Loucy (cell line): ENCODE data around the gene TRIB2.

Source experiments
- EZH2phosphoT487 ChIP-seq: fragments of 200-600 bp; IDR thresholded peaks from 2 replicates; pipeline ENCODE4 v1.6.1; 2018; ENCODE audit warnings: antibody characterized with exemption, mild to moderate bottlenecking, moderate library complexity, borderline replicate concordance
- TF ChIP-seq, protein P1 (sequence below): fragments of 200-600 bp; sonication (generic); conservative IDR thresholded peaks from 2 replicates; pipeline ENCODE4 v1.5.1; 2014; ENCODE audit warnings: mild to moderate bottlenecking, antibody characterized with exemption, low read length

DNA sequence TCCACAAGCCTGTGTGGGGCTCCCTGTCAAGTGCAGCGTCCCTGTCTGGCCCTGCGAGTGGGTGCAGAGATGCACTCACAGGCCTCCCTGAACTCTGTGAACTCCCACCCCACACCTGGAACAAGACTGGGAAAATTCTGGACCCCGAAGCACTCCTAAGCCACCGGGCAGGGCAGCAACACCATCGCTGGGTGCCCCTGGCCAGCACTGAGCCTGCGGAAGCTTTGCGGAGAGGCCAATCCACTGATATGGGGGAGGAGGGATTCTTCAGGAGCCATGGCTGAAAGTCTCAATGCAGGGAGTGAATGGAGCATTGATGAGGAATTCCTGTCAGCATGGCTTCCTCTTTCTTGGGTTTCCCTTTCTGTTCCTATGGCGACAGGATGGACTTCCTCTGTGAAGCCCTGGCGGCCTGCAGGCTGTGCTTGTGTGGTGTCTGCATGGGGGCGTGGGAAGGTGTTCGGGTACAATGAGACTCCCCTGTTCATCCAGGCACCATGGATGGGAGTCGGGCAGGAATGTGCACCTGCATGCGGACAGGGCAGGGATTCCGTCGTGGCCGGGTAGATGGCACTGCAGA lies 15.1 kb downstream of the TRIB2 start:
- TF ChIP-seq, protein P1, sequence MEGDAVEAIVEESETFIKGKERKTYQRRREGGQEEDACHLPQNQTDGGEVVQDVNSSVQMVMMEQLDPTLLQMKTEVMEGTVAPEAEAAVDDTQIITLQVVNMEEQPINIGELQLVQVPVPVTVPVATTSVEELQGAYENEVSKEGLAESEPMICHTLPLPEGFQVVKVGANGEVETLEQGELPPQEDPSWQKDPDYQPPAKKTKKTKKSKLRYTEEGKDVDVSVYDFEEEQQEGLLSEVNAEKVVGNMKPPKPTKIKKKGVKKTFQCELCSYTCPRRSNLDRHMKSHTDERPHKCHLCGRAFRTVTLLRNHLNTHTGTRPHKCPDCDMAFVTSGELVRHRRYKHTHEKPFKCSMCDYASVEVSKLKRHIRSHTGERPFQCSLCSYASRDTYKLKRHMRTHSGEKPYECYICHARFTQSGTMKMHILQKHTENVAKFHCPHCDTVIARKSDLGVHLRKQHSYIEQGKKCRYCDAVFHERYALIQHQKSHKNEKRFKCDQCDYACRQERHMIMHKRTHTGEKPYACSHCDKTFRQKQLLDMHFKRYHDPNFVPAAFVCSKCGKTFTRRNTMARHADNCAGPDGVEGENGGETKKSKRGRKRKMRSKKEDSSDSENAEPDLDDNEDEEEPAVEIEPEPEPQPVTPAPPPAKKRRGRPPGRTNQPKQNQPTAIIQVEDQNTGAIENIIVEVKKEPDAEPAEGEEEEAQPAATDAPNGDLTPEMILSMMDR = no peak
- no peak for TF ChIP-seq EZH2phosphoT487
